Lower lobe of right lung (tissue), 2 donors: ENCODE measurements around the gene ADGRL1. TPM values are rescaled to one million over a fixed set of nuclear protein-coding genes. Genes with fewer than 3 reads are reported as not detected.

Experiments used
- ATAC-seq, 2 donors: fragments of 200-7000 bp; cut with Tn5 transposase; one replicate each; pipeline ENCODE4 v1.9.1; 2020 to 2022; ENCODE audit warnings: mild to moderate bottlenecking in 2 of 2, moderate library complexity in 2 of 2
- DNase-seq: peaks from one replicate; pipeline ENCODE4 v3.0.0-alpha.2; 2020
- H3K27ac ChIP-seq: fragments of 200-600 bp; one replicate; pipeline ENCODE4 v1.8.0; 2022
- H3K27me3 ChIP-seq: fragments of 200-600 bp; one replicate; pipeline ENCODE4 v1.8.0; 2022; ENCODE audit warnings: low read depth
- H3K36me3 ChIP-seq: fragments of 200-600 bp; one replicate; pipeline ENCODE4 v1.8.0; 2022; ENCODE audit warnings: mild to moderate bottlenecking
- H3K4me1 ChIP-seq: fragments of 200-600 bp; one replicate; pipeline ENCODE4 v1.8.0; 2022
- H3K4me3 ChIP-seq: fragments of 200-600 bp; one replicate; pipeline ENCODE4 v1.8.0; 2022; ENCODE audit warnings: mild to moderate bottlenecking
- H3K9me3 ChIP-seq: fragments of 200-600 bp; one replicate; pipeline ENCODE4 v1.8.0; 2022
- intact Hi-C: fragments of 100-400 bp; cut with DNase I; formaldehyde crosslinking; loops from one replicate; pipeline ENCODE4 v1.11.0; 2022
- total RNA-seq: library from RNA; stranded (reverse); fragmentation: NEBNext Ultra II Directional; extraction: Animal tissue kit (Norgen Biotek cat#: 25700); gene quantifications from one replicate; pipeline ENCODE4 v1.2.1, GENCODE V29; 2021
- TF ChIP-seq, protein P1 (sequence below): fragments of 200-600 bp; IDR thresholded peaks from one replicate; pipeline ENCODE4 v1.8.0; 2022; ENCODE audit warnings: antibody characterized with exemption, mild to moderate bottlenecking
- donor health status: DM: no; HTN: yes; CAD: no; lungs with severe emphysema.

The ADGRL1 gene
- total RNA-seq, 1 donor from 2014 or later = 28.7 TPM

DNA sequence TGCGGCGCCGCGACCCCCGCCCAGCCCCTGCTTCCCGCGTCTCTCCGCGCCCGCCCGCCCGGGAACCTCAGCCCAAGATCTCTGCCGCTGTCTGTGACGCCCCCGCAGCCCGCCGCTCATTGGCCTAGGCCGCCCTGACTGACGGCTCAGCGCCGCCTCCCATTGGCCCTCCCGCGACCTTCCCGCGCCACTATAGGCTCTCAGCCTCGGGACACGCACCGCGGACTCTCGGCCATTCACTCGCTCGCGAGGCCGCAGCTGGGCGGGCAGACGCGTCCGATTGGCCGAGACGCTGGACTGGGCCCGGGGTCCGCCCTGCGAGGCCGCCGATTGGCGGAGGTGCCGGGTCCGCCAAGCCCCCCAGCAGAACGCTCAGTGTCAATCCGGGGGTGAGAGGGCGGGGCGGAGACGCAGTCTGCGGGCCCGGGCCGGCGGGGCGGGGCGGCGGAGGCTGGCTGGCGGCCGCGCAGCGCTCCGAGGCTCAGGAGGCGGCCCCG lies 88.3 kb downstream of the ADGRL1 start, which contains the start of gene PRKACA:
Gene PRKACA (minus strand): TSS at position 95 of the 497 bp plus-strand sequence. CDS start 215 bp downstream, outside the sequence.
- DNase-seq (peak; percentile 99), ATAC-seq (peak; percentile 95 to 96)
- Histone ChIP-seq H3K9me3 (no peaks in the 10 kb centered on the region), H3K4me3 (peak within 1 kb of the TSS; percentile 78), H3K27ac (peak within 1 kb of the TSS; percentile 99), H3K27me3 (no peaks in the 10 kb centered on the region), H3K4me1 (peaks cover 63% of the 10 kb centered on the region), H3K36me3 (no peaks in the 10 kb centered on the region)
- TF ChIP-seq, protein P1, sequence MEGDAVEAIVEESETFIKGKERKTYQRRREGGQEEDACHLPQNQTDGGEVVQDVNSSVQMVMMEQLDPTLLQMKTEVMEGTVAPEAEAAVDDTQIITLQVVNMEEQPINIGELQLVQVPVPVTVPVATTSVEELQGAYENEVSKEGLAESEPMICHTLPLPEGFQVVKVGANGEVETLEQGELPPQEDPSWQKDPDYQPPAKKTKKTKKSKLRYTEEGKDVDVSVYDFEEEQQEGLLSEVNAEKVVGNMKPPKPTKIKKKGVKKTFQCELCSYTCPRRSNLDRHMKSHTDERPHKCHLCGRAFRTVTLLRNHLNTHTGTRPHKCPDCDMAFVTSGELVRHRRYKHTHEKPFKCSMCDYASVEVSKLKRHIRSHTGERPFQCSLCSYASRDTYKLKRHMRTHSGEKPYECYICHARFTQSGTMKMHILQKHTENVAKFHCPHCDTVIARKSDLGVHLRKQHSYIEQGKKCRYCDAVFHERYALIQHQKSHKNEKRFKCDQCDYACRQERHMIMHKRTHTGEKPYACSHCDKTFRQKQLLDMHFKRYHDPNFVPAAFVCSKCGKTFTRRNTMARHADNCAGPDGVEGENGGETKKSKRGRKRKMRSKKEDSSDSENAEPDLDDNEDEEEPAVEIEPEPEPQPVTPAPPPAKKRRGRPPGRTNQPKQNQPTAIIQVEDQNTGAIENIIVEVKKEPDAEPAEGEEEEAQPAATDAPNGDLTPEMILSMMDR = no peak
- intact Hi-C loops = no loop called here

DNA sequence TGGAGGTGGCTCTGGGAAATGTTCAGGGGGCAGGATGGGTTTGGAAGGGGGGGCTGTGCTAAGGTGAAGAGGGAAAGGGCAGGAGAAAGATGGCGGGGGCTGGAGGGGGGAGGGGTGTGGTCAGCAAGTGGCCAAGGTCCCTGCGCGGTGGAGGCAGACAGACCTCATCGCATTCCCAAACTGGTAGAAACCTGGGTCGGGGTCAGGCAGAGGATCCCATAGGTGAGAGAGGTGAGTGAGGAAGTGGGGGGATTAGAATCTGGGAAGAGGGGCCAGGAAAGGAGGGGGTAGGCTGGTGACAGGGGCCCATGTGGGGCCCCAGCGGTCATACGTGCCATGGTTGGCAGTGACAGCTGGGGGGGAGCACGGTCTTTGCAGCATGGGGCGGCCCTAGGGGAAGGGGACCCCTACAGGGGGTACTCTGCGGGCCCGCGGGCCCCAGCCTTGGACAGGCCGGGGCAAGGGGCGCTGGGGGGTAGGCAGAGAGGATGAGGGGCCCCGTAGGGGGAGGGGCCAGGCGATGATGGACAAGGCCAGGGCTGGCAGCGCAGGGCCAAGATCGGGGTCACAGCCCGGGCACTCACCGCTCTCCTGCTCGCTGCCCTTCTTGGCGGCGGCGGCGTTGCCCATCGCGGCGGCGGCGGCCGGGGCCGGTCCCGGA lies 88.9 kb downstream of the ADGRL1 start:
- intact Hi-C loops = no loop called here
- Histone ChIP-seq H3K4me1 (peaks cover 69% of the 10 kb centered on the region), H3K4me3 (peak overlapping the region; percentile 78), H3K27me3 (no peaks in the 10 kb centered on the region), H3K9me3 (no peaks in the 10 kb centered on the region), H3K36me3 (no peaks in the 10 kb centered on the region), H3K27ac (peak overlapping the region; percentile 76)
- ATAC-seq = no peak
- peak; percentile 60 for DNase-seq
- TF ChIP-seq, protein P1 = no peak

DNA sequence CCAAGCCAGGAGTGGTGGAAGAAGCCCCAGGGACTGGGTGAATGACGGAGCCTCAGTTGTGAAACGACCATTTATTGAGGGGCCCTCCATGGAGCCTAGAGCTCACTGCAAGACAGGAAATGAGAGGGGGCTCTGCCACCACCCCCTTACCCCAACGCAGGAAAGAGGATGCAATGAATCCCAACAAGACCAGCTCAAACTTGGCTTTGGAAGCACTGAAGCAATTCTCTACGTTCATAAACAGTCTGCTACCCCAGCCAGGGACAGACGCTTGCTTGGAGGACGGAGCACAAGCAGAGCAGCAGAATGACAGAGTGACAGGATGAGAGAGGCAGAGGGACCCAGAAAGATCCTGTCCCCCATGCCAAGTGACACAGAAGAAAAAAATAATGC lies 89.4 kb downstream of the ADGRL1 start:
- intact Hi-C loops = no loop called here
- Histone ChIP-seq H3K27me3 (no peaks in the 10 kb centered on the region), H3K36me3 (no peaks in the 10 kb centered on the region), H3K4me1 (peaks cover 74% of the 10 kb centered on the region), H3K4me3 (peak overlapping the region; percentile 78), H3K9me3 (no peaks in the 10 kb centered on the region), H3K27ac (peak overlapping the region; percentile 76)
- ATAC-seq (no peak), DNase-seq (no peak)
- TF ChIP-seq, protein P1 = no peak

DNA sequence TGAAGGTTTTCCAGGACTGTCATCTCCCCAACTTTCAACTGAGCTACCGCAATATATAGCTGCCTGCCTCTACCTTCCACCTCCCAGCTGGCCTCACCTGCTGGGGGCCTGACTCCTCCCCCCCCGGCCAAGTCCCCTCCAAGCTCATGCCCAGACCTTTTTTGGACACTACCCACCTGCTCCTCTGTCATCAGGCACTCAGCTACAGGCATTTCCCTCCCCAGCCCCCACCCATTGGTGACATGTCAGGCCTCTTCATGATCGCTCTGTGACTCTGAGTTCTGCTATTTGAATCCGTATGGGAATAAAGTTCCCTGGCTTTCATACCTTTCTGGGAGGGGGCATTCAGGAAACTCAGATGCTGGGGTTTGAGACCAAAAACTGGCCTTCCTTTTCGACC lies 90.2 kb downstream of the ADGRL1 start:
- H3K9me3 ChIP-seq = no peaks in the 10 kb centered on the region
- ATAC-seq = no peak
- no peak for DNase-seq
- no peak overlapping the region for H3K4me3 ChIP-seq
- TF ChIP-seq, protein P1 = no peak
- no peaks in the 10 kb centered on the region for H3K36me3 ChIP-seq
- intact Hi-C loops = no loop called here
- no peaks in the 10 kb centered on the region for H3K27me3 ChIP-seq
- H3K27ac ChIP-seq = peak overlapping the region; percentile 18
- H3K4me1 ChIP-seq = peaks cover 74% of the 10 kb centered on the region

DNA sequence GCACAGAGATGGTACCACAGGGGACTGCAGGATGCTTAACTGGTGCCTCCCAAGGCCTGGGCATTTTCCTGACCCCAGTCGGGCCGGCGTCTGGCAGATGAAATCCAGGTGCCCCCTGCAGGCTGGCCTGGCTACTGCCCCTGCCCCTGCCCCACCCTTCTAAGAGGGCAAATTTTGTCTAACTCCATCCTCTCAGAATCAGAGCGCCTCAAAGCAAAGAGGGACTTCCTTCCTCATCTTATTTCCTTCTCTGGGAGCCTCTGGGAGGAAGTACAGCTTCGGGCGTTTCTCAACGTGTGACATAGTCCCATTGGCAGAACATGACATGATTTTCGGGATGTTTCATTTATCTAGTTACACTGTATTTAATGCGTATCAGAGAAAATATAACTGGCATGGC lies 91.1 kb downstream of the ADGRL1 start:
- ATAC-seq (peak; percentile 0 to 3), DNase-seq (peak; percentile 82)
- Histone ChIP-seq H3K4me3 (no peak overlapping the region), H3K36me3 (no peaks in the 10 kb centered on the region), H3K27me3 (no peaks in the 10 kb centered on the region), H3K9me3 (no peaks in the 10 kb centered on the region), H3K27ac (peak overlapping the region; percentile 5), H3K4me1 (peaks cover 68% of the 10 kb centered on the region)
- TF ChIP-seq, protein P1 = peak; percentile 58
- intact Hi-C loops = no loop called here
